IMR-90 (cell line): ENCODE measurements around the gene TFIP11. TPM values are rescaled to one million over a fixed set of nuclear protein-coding genes. Genes with fewer than 3 reads are reported as not detected.

Source experiments
- ATAC-seq: fragments of 200-7000 bp; cut with Tn5 transposase; 2 replicates; pipeline ENCODE4 v1.9.1; 2020; ENCODE audit warnings: low read depth, mild to moderate bottlenecking, moderate library complexity
- BruUV-seq: library from RNA; stranded (reverse); fragments of 400-500 nt; replicated peaks from 2 replicates; lab custom pipeline; 2021; lab: Mats Ljungman, UMichigan
- CTCF ChIA-PET: fragments of 300-600 bp; formaldehyde crosslinking; extraction: SDS; loops from one replicate; lab custom pipeline; 2021; ENCODE audit warnings: antibody characterized with exemption; lab: Yijun Ruan, JAX
- POLR2A ChIA-PET: fragments of 300-600 bp; sonication (Branson Sonifier 250); formaldehyde crosslinking; loops from one replicate; lab custom pipeline; 2022; ENCODE audit warnings: antibody characterized with exemption; ENCODE audit not compliant: unreplicated experiment; lab: Charles Lee
- DNase-seq: peaks from one replicate; pipeline ENCODE4 v3.0.0; 2013
- H2AFZ ChIP-seq: replicated peaks from 2 replicates; pipeline ENCODE3; 2013; ENCODE audit warnings: low read length, mild to moderate bottlenecking; ENCODE audit not compliant: poor library complexity
- H2AK5ac ChIP-seq: 2 replicates; pipeline ENCODE4 v1.6.1; 2013; ENCODE audit warnings: low read depth, low read length, inconsistent platforms
- H2AK9ac ChIP-seq: replicated peaks from 2 replicates; pipeline ENCODE3; 2013; ENCODE audit warnings: mild to moderate bottlenecking, low read depth, low read length, moderate library complexity; ENCODE audit not compliant: poor library complexity
- H2BK120ac ChIP-seq: 2 replicates; pipeline ENCODE4 v1.6.1; 2013; ENCODE audit warnings: low read depth, low read length, inconsistent platforms
- H2BK15ac ChIP-seq: 3 replicates; pipeline ENCODE4 v1.6.1; 2013; ENCODE audit warnings: low read depth, low read length, inconsistent platforms
- H2BK20ac ChIP-seq: 2 replicates; pipeline ENCODE4 v1.6.1; 2013; ENCODE audit warnings: low read depth, mild to moderate bottlenecking, inconsistent platforms, low read length, moderate library complexity
- H2BK5ac ChIP-seq: 2 replicates; pipeline ENCODE4 v1.6.1; 2013; ENCODE audit warnings: mild to moderate bottlenecking, low read depth, low read length, inconsistent platforms; ENCODE audit not compliant: poor library complexity, severe bottlenecking
- H3K14ac ChIP-seq: replicated peaks from 2 replicates; pipeline ENCODE4 v1.6.1; 2013; ENCODE audit warnings: low read depth, low read length, inconsistent platforms
- H3K18ac ChIP-seq: 2 replicates; pipeline ENCODE4 v1.6.1; 2013; ENCODE audit warnings: low read depth, low read length, control low read depth
- H3K23ac ChIP-seq: 2 replicates; pipeline ENCODE4 v1.6.1; 2013; ENCODE audit warnings: low read depth, low read length, inconsistent platforms
- H3K27ac ChIP-seq: 2 replicates; pipeline ENCODE4 v1.5.1; 2013; ENCODE audit warnings: mild to moderate bottlenecking, control low read depth, low read length; ENCODE audit not compliant: insufficient read depth
- H3K27me3 ChIP-seq: 2 replicates; pipeline ENCODE4 v1.6.1; 2013; ENCODE audit warnings: low read length; ENCODE audit not compliant: control insufficient read depth, insufficient read depth
- H3K36me3 ChIP-seq: 2 replicates; pipeline ENCODE4 v1.6.1; 2013; ENCODE audit warnings: low read length, mixed read lengths; ENCODE audit not compliant: control insufficient read depth, insufficient read depth
- H3K4ac ChIP-seq: 2 replicates; pipeline ENCODE4 v1.6.1; 2013; ENCODE audit warnings: low read depth, low read length, inconsistent platforms
- H3K4me1 ChIP-seq: 2 replicates; pipeline ENCODE4 v1.6.1; 2013; ENCODE audit warnings: low read length, mixed read lengths; ENCODE audit not compliant: control insufficient read depth, insufficient read depth
- H3K4me2 ChIP-seq: 2 replicates; pipeline ENCODE4 v1.6.1; 2013; ENCODE audit warnings: low read depth, mild to moderate bottlenecking, control low read depth, low read length, moderate library complexity
- H3K4me3 ChIP-seq: 2 replicates; pipeline ENCODE4 v1.5.1; 2013; ENCODE audit warnings: low read depth, mild to moderate bottlenecking, control low read depth, low read length, moderate library complexity; ENCODE audit not compliant: insufficient read depth
- H3K56ac ChIP-seq: 2 replicates; pipeline ENCODE4 v1.6.1; 2013; ENCODE audit warnings: low read length, inconsistent platforms; ENCODE audit not compliant: insufficient read depth; ENCODE audit errors: extremely low read depth
- H3K79me1 ChIP-seq, 2 experiments: 2 replicates each; pipeline ENCODE4 v1.6.1; 2013; ENCODE audit warnings: low read length in 2 of 2, inconsistent platforms in 1 of 2, low read depth in 1 of 2
- H3K9ac ChIP-seq: 2 replicates; pipeline ENCODE4 v1.6.1; 2013; ENCODE audit warnings: low read depth, low read length, control low read depth
- H3K9me1 ChIP-seq: 2 replicates; pipeline ENCODE4 v1.6.1; 2013; ENCODE audit warnings: low read length, inconsistent platforms; ENCODE audit not compliant: insufficient read depth
- H3K9me3 ChIP-seq: 2 replicates; pipeline ENCODE4 v1.6.1; 2013; ENCODE audit warnings: low read length; ENCODE audit not compliant: control insufficient read depth, insufficient read depth
- H4K20me1 ChIP-seq: 2 replicates; pipeline ENCODE4 v1.6.1; 2013; ENCODE audit warnings: low read length, inconsistent platforms; ENCODE audit not compliant: insufficient read depth
- H4K5ac ChIP-seq: 2 replicates; pipeline ENCODE4 v1.6.1; 2013; ENCODE audit warnings: mild to moderate bottlenecking, low read depth, low read length, control low read depth
- H4K8ac ChIP-seq, 2 experiments: 2 replicates each; pipeline ENCODE4 v1.6.1; 2013; ENCODE audit warnings: low read depth in 2 of 2, low read length in 2 of 2, control low read depth in 1 of 2, inconsistent platforms in 1 of 2
- H4K91ac ChIP-seq: 2 replicates; pipeline ENCODE4 v1.6.1; 2013; ENCODE audit warnings: low read depth, low read length, inconsistent platforms; ENCODE audit not compliant: insufficient read depth
- BHLHE40 ChIP-seq: fragments of 150-350 bp; IDR thresholded peaks from 2 replicates; pipeline ENCODE4 v1.6.1; 2016; ENCODE audit warnings: mild to moderate bottlenecking, low read depth, low read length
- CEBPB ChIP-seq: IDR thresholded peaks from 2 replicates; pipeline ENCODE4 v1.6.1; 2012; ENCODE audit warnings: low read depth, low read length, improper control_type of control experiment
- CHD1 ChIP-seq: IDR thresholded peaks from 2 replicates; pipeline ENCODE4 v1.6.1; 2012; ENCODE audit warnings: low read depth, low read length, improper control_type of control experiment
- FOS ChIP-seq: fragments of 150-350 bp; IDR thresholded peaks from 2 replicates; pipeline ENCODE4 v1.6.1; 2016; ENCODE audit warnings: low read depth, low read length
- MAFK ChIP-seq: IDR thresholded peaks from 2 replicates; pipeline ENCODE4 v1.6.1; 2012; ENCODE audit warnings: low read depth, low read length, improper control_type of control experiment
- MAZ ChIP-seq: IDR thresholded peaks from 2 replicates; pipeline ENCODE4 v1.6.1; 2012; ENCODE audit warnings: low read depth, mild to moderate bottlenecking, low read length, improper control_type of control experiment, moderate library complexity, borderline replicate concordance
- MXI1 ChIP-seq: IDR thresholded peaks from 2 replicates; pipeline ENCODE4 v1.6.1; 2012; ENCODE audit warnings: low read depth, mild to moderate bottlenecking, low read length, moderate library complexity, borderline replicate concordance
- NFE2L2 ChIP-seq: fragments of 150-350 bp; IDR thresholded peaks from 2 replicates; pipeline ENCODE4 v1.6.1; 2016; ENCODE audit warnings: low read depth, mild to moderate bottlenecking, low read length
- POLR2A ChIP-seq: IDR thresholded peaks from 2 replicates; pipeline ENCODE4 v1.6.1; 2012; ENCODE audit warnings: mild to moderate bottlenecking, low read depth, low read length
- RAD21 ChIP-seq: IDR thresholded peaks from 2 replicates; pipeline ENCODE4 v1.6.1; 2012; ENCODE audit warnings: low read length, improper control_type of control experiment
- RCOR1 ChIP-seq: IDR thresholded peaks from 2 replicates; pipeline ENCODE4 v1.6.1; 2012; ENCODE audit warnings: mild to moderate bottlenecking, low read length, improper control_type of control experiment; ENCODE audit not compliant: insufficient replicate concordance
- RFX5 ChIP-seq: IDR thresholded peaks from 2 replicates; pipeline ENCODE4 v1.8.0; 2012; ENCODE audit warnings: low read depth, mild to moderate bottlenecking, low read length, moderate library complexity
- SMC3 ChIP-seq: fragments of 150-350 bp; IDR thresholded peaks from 2 replicates; pipeline ENCODE4 v1.6.1; 2016; ENCODE audit warnings: low read depth, mild to moderate bottlenecking, antibody characterized with exemption, low read length, moderate library complexity
- WGBS, 2 experiments: methylation state at CpG; one replicate each; pipeline versions ENCODE4 v1.1.5 to v1.1.7; 2013; ENCODE audit warnings: missing lambda C conversion rate in 2 of 2; ENCODE audit not compliant: insufficient read length in 1 of 2; ENCODE audit errors: extremely low coverage in 2 of 2; 5-methylcytosine and 5-hydroxymethylcytosine counted together
- dilution Hi-C: fragments of 300-500 bp; cut with HindIII; formaldehyde crosslinking; loops from one replicate; pipeline ENCODE4 v1.14.3; 2018; ENCODE audit warnings: low sequenced_read_pairs; ENCODE audit not compliant: unreplicated experiment
- in situ Hi-C: fragments of 300-500 bp; cut with MboI; formaldehyde crosslinking; loops from 3 replicates; pipeline ENCODE4 v1.14.3; 2019; ENCODE audit warnings: low sequenced_read_pairs, inconsistent platforms, mixed read lengths
- intact Hi-C: fragments of 100-400 bp; cut with micrococcal nuclease; formaldehyde crosslinking; loops from 2 replicates; pipeline ENCODE4 v1.10.0; 2022
- polyA plus RNA-seq, 3 experiments: library from polyadenylated mRNA; depleted of rRNA; stranded (reverse); fragments of >200 nt; gene quantifications; 2 replicates each; pipeline ENCODE4 v1.2.3, GENCODE V29; 2012; ENCODE audit warnings: low replicate concordance in 1 of 3
- total RNA-seq: library from RNA; depleted of rRNA; stranded (reverse); fragments of >200 nt; gene quantifications from 2 replicates; pipeline ENCODE4 v1.2.3, GENCODE V29; 2012
- TF ChIP-seq, protein P1 (sequence below): conservative IDR thresholded peaks from 2 replicates; pipeline ENCODE4 v1.5.1; 2012; ENCODE audit warnings: mild to moderate bottlenecking, low read depth, low read length, improper control_type of control experiment
- TF ChIP-seq, protein P2 (sequence below): fragments of 150-350 bp; IDR thresholded peaks from 2 replicates; pipeline ENCODE4 v1.6.1; 2016; ENCODE audit warnings: low read depth, mild to moderate bottlenecking, low read length, moderate library complexity, borderline replicate concordance
- TF ChIP-seq, protein P3 (sequence below): fragments of 150-350 bp; IDR thresholded peaks from 2 replicates; pipeline ENCODE4 v1.6.1; 2017; ENCODE audit warnings: mild to moderate bottlenecking, antibody characterized with exemption, low read length, low read depth

The TFIP11 gene
- total and polyA plus RNA-seq, 2 of the 4 experiments (the other 2 are of a cell fraction): 22.5 to 43.2 TPM

DNA sequence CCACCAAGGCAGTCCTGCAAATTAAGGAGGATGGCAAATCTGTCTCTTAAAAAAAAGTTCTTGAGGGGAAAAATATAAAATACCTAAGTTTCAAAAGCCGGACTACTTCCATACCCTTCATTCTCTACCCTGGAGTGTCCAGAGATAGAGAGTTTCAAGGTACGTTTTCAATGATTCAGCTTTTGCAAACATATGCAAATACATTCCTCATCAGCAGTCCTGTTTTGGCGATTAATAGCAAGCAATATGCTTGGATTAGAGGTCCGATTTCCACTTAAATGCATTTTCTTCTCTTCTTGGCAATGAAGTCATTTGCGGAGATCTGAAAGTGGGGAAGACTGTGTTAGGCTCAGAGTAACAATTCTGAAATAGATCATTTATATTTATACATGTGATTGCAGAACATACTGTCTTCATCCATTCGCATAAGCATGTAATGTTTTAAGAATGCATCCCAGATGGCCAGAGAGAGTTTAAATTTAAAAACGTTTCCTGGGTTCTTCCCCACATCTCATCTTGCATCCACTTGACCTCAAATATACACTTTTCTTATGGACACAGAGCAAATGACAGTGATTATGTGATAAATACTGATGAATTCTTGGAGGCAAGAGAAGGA, 13.8 kb upstream of the TFIP11 start:
- intact Hi-C loops: no loop called here
- CTCF ChIA-PET: no interaction called here
- Histone ChIP-seq H3K4me2 (no peak overlapping the region), H3K14ac (no peak overlapping the region), H2BK5ac (no peak overlapping the region), H2BK120ac (no peak overlapping the region), H3K79me1 (peaks cover 0 to 11% of the 10 kb centered on the region in 2 experiments; a peak in 2 of 4 replicates), H2BK20ac (no peak overlapping the region), H3K56ac (no peak overlapping the region), H3K9me3 (no peaks in the 10 kb centered on the region), H2AK9ac (no peak overlapping the region), H4K8ac (no peak overlapping the region), H2AFZ (no peak overlapping the region), H2BK15ac (no peak overlapping the region), H3K4ac (no peak overlapping the region), H3K4me3 (no peak overlapping the region), H2AK5ac (no peak overlapping the region), H3K27ac (no peak overlapping the region), H3K4me1 (no peaks in the 10 kb centered on the region), H3K23ac (no peak overlapping the region), H3K9ac (no peak overlapping the region), H3K36me3 (peaks cover 18% of the 10 kb centered on the region), H4K5ac (no peak overlapping the region), H4K20me1 (no peaks in the 10 kb centered on the region), H3K18ac (no peak overlapping the region), H3K27me3 (no peaks in the 10 kb centered on the region), H3K9me1 (peaks cover 3% of the 10 kb centered on the region; the same call in 1 of the 2 replicates), H4K91ac (no peak overlapping the region)
- dilution Hi-C loops: no loop called here
- WGBS, 2 experiments: no CpG with 5 or more reads among the region's 7 CpGs
- no TSS peak for BruUV-seq
- POLR2A ChIA-PET: no interaction called here
- in situ Hi-C loops: no loop called here
- TF ChIP-seq RFX5: no peak
- no peak for TF ChIP-seq CEBPB
- no peak for TF ChIP-seq RAD21
- TF ChIP-seq NFE2L2: no peak
- TF ChIP-seq BHLHE40: no peak
- no peak for TF ChIP-seq MAZ
- TF ChIP-seq POLR2A: no peak
- TF ChIP-seq SMC3: no peak
- TF ChIP-seq RCOR1: no peak
- no peak for TF ChIP-seq FOS
- TF ChIP-seq, protein P1, sequence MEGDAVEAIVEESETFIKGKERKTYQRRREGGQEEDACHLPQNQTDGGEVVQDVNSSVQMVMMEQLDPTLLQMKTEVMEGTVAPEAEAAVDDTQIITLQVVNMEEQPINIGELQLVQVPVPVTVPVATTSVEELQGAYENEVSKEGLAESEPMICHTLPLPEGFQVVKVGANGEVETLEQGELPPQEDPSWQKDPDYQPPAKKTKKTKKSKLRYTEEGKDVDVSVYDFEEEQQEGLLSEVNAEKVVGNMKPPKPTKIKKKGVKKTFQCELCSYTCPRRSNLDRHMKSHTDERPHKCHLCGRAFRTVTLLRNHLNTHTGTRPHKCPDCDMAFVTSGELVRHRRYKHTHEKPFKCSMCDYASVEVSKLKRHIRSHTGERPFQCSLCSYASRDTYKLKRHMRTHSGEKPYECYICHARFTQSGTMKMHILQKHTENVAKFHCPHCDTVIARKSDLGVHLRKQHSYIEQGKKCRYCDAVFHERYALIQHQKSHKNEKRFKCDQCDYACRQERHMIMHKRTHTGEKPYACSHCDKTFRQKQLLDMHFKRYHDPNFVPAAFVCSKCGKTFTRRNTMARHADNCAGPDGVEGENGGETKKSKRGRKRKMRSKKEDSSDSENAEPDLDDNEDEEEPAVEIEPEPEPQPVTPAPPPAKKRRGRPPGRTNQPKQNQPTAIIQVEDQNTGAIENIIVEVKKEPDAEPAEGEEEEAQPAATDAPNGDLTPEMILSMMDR: no peak
- TF ChIP-seq MXI1: no peak
- TF ChIP-seq, protein P2, sequence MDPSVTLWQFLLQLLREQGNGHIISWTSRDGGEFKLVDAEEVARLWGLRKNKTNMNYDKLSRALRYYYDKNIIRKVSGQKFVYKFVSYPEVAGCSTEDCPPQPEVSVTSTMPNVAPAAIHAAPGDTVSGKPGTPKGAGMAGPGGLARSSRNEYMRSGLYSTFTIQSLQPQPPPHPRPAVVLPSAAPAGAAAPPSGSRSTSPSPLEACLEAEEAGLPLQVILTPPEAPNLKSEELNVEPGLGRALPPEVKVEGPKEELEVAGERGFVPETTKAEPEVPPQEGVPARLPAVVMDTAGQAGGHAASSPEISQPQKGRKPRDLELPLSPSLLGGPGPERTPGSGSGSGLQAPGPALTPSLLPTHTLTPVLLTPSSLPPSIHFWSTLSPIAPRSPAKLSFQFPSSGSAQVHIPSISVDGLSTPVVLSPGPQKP: no peak
- no peak for TF ChIP-seq MAFK
- TF ChIP-seq CHD1: no peak
- TF ChIP-seq, protein P3, sequence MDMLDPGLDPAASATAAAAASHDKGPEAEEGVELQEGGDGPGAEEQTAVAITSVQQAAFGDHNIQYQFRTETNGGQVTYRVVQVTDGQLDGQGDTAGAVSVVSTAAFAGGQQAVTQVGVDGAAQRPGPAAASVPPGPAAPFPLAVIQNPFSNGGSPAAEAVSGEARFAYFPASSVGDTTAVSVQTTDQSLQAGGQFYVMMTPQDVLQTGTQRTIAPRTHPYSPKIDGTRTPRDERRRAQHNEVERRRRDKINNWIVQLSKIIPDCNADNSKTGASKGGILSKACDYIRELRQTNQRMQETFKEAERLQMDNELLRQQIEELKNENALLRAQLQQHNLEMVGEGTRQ: no peak
- DNase-seq (no peak), ATAC-seq (no peak)
